ENCODE data around the gene SUFU. TPM values are rescaled to one million over a fixed set of nuclear protein-coding genes. Genes with fewer than 3 reads are reported as not detected.

SUFU gene
- total and polyA plus RNA-seq, 2 of the 8 experiments (the other 6 are each of a cell fraction or from before 2014, with no cell fraction given): 7.0 to 10.8 TPM

DNA sequence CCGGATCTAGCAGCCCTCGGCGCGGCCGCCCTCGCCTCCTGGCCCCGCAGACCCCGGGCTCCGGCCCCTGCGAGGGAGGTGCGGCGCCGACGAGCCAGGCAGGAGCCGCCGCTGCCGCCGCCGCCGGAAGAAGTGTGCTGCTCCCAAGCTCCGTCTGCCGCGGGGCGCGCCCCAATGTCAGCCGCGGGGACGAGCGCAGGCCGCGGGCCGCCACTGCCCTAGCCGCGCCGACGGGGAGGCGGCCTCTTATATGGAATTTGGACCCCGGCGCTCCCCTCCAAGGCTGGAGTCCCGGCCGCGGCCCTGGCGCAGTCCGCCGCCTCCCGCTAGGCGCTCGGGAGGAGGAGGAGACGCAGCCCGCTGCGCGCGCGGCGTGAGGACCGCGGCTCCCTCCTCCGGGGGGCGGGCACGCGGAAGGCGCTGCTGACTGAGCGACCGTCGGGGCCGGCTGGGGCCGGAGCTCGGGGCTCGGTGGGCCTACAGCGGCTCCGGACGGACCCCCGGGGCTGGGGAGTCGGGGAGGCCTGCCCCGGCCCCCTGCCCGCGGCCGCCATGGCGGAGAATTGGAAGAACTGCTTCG, 140.4 kb downstream of the SUFU start, which contains the start of gene TRIM8:
Gene TRIM8, plus strand, starts transcription at position 414 of the 580 bp plus-strand sequence. Its CDS starts 139 bp downstream, at position 553.
- H3K9ac ChIP-seq (replicated peaks in 1 of 4; ENCODE audit: extremely low read depth in 1 of 4, low read depth in 3 of 4, low read length in 3 of 4): peak within 1 kb of the TSS; percentile 66 to 88 (median 72)
- H2BK12ac ChIP-seq (ENCODE audit: low read depth, low read length): peak within 1 kb of the TSS; percentile 11; the same call in 1 of the 2 replicates
- no peak within 1 kb of the TSS for H3K14ac ChIP-seq (ENCODE audit: insufficient read length)
- H2BK5ac ChIP-seq (ENCODE audit: low read depth, low read length): peak within 1 kb of the TSS; percentile 75
- peak within 1 kb of the TSS; percentile 33 for H2BK120ac ChIP-seq (replicated peaks; ENCODE audit: low read depth, low read length)
- TF ChIP-seq NRF1 (IDR thresholded peaks at IDR 0.05; ENCODE audit: low read depth, low read length) (no peak), PHF8 (conservative IDR thresholded peaks at IDR 0.05; ENCODE audit: low read depth, low read length) (0 out of 2 replicates have a peak, but pooled peaks have one; percentile 16), TAF1 (IDR thresholded peaks at IDR 0.05; ENCODE audit: low read depth, low read length) (peak; percentile 15; the same call in 1 of the 2 replicates)
- 2% methylated on average over 15 of the region's 80 CpGs; no CpG with 5 or more reads in 1 of the 2 experiments for WGBS, 2 experiments (ENCODE audit: extremely low coverage in 1 of 2, insufficient coverage in 1 of 2, insufficient read length in 1 of 2, insufficient replicate concordance in 2 of 2, low coverage in 1 of 2, low lambda C conversion rate in 2 of 2, missing lambda C conversion rate in 1 of 2)
- peak within 1 kb of the TSS; percentile 92 for H4K8ac ChIP-seq (ENCODE audit: extremely low read depth, insufficient read depth, low read length)
- DNase-seq (ENCODE audit: low read depth in 1 of 2, low spot score in 2 of 2): peak in 1 of 2 experiments; percentile 65
- H3K18ac ChIP-seq (ENCODE audit: extremely low read depth, low read length): peak within 1 kb of the TSS; percentile 93
- CTCF ChIA-PET (ENCODE audit: partially characterized antibody): interaction anchor here (0.6 to 4.6 kb wide), 23 partner anchors 10 to 521 kb away, joined by 3 to 33 read pairs (median 4); no protein-coding TSS in a partner anchor
- H3K36me3 ChIP-seq (ENCODE audit: control insufficient read depth in 2 of 4, insufficient read depth in 4 of 4, low read length in 3 of 4): no peaks in the 10 kb centered on the region; a peak in 1 of 8 replicates
- H3K4me3 ChIP-seq (ENCODE audit: extremely low read depth in 1 of 4, insufficient read depth in 2 of 4, low read depth in 3 of 4, low read length in 4 of 4): peak within 1 kb of the TSS; percentile 36 to 92 (median 84)
- H3K79me2 ChIP-seq (ENCODE audit: control insufficient read depth in 1 of 2, insufficient read depth in 2 of 2, low read length in 2 of 2): peaks cover 0 to 43% of the 10 kb centered on the region in 2 experiments; a peak in 2 of 4 replicates
- no peak within 1 kb of the TSS for H3K23ac ChIP-seq (ENCODE audit: insufficient read length)
- no peak within 1 kb of the TSS; the same call in 1 of the 2 replicates for H2AK5ac ChIP-seq (ENCODE audit: low read depth, low read length)
- peak within 1 kb of the TSS; percentile 100 for H3K4ac ChIP-seq (replicated peaks; ENCODE audit: insufficient read length, low read depth, low read length)
- peaks cover 24% of the 10 kb centered on the region for H3K79me1 ChIP-seq (ENCODE audit: low read depth, low read length)
- peak within 1 kb of the TSS; percentile 100; the same call in 1 of the 2 replicates for H2BK15ac ChIP-seq (ENCODE audit: low read length)
- H3K9me3 ChIP-seq (ENCODE audit: insufficient read depth in 2 of 2, low read depth in 1 of 2, low read length in 1 of 2): no peaks in the 10 kb centered on the region
- peak within 1 kb of the TSS; percentile 33 for H3K56ac ChIP-seq (replicated peaks; ENCODE audit: insufficient read length, low read depth, low read length)
- peak within 1 kb of the TSS; percentile 98 for H4K91ac ChIP-seq (replicated peaks; ENCODE audit: insufficient read length, low read length)
- POLR2A ChIA-PET (ENCODE audit: partially characterized antibody): interaction anchor here (0.6 to 4.1 kb wide), 19 partner anchors 10 to 523 kb away, joined by 3 to 34 read pairs (median 6); partner anchors contain the start of genes ARL3, C10orf95 and SFXN2
- no peaks in the 10 kb centered on the region for H3K27me3 ChIP-seq (replicated peaks in 1 of 4; ENCODE audit: control insufficient read depth in 3 of 4, extremely low read depth in 1 of 4, insufficient read depth in 3 of 4, low read length in 3 of 4)
- FAIRE-seq: no peak
- peaks cover 6 to 29% (median 23%) of the 10 kb centered on the region in 4 experiments for H3K4me1 ChIP-seq (replicated peaks in 1 of 4; ENCODE audit: control insufficient read depth in 3 of 4, insufficient read depth in 4 of 4, low read length in 3 of 4)
- peaks cover 16 to 23% of the 10 kb centered on the region in 2 experiments for H4K20me1 ChIP-seq (replicated peaks in 1 of 2; ENCODE audit: control insufficient read depth in 1 of 2, insufficient read depth in 2 of 2, low read length in 2 of 2)
- H2AFZ ChIP-seq (ENCODE audit: low read length): no peak within 1 kb of the TSS
- H4K5ac ChIP-seq (ENCODE audit: insufficient read length, low read depth, low read length): peak within 1 kb of the TSS; percentile 29
- H3K4me2 ChIP-seq (ENCODE audit: insufficient read depth in 1 of 2, low read depth in 2 of 2, low read length in 2 of 2): peak within 1 kb of the TSS; percentile 70 to 96
- peak within 1 kb of the TSS; percentile 51; the same call in 1 of the 2 replicates for H3K27ac ChIP-seq (ENCODE audit: low read depth, low read length)
- H2BK20ac ChIP-seq (ENCODE audit: low read length): no peak within 1 kb of the TSS
- peaks cover 30% of the 10 kb centered on the region; the same call in 1 of the 2 replicates for H3K23me2 ChIP-seq (ENCODE audit: low read depth, low read length)

All from H1 (cell line).